ENCODE results near the gene RESF1. TPM values are rescaled to one million over a fixed set of nuclear protein-coding genes. Genes with fewer than 3 reads are reported as not detected.
A peak's percentile ranks its signal among the peaks of the same experiment; 100 is the strongest.
"Not testable (repeated sequence)": the region's sequence is repeated elsewhere in the genome, so short reads cannot be mapped to it uniquely, and the experiment has no call there.

RESF1 gene
- total RNA-seq: 24.8 TPM
- long read RNA-seq, partial matches to known transcripts: 2 of 6 reads
- long read RNA-seq, other reads (novel, unspliced or antisense): 4 of 6 reads

GRCh38 chr12:31959161-31959700, at the start of gene RESF1:
RESF1 (plus strand) TSS chr12:31959415; CDS start chr12:31980956, 21,541 bp downstream.
- intact Hi-C loops (cut with micrococcal nuclease): loop anchor here (10.0 kb wide), 1 partner anchor 224 kb away; no protein-coding TSS in a partner anchor
- peak; percentile 94 for DNase-seq
- ATAC-seq: peak; percentile 99

- no peak for DNase-seq
- ATAC-seq: no peak
- intact Hi-C loops (cut with micrococcal nuclease): no loop called here
These were observed 44.3 kb upstream of the RESF1 start for GRCh38 chr12:31914927-31915326.

GRCh38 chr12:31915446-31915845, 43.8 kb upstream of the RESF1 start:
- ATAC-seq: no peak
- intact Hi-C loops (cut with micrococcal nuclease): no loop called here
- DNase-seq: no peak

- intact Hi-C loops (cut with micrococcal nuclease): no loop called here
- DNase-seq (no peak), ATAC-seq (no peak)
These were observed 36.7 kb upstream of the RESF1 start for GRCh38 chr12:31922341-31923062.

- ATAC-seq (no peak), DNase-seq (no peak)
- intact Hi-C loops (cut with micrococcal nuclease): no loop called here
These were observed 36.2 kb upstream of the RESF1 start for GRCh38 chr12:31923063-31923412.

- DNase-seq (no peak), ATAC-seq (no peak)
- intact Hi-C loops (cut with micrococcal nuclease): no loop called here
These were observed 30.8 kb upstream of the RESF1 start for GRCh38 chr12:31928246-31929026.

- intact Hi-C loops (cut with micrococcal nuclease): no loop called here
- DNase-seq (no peak), ATAC-seq (no peak)
These were observed 30.1 kb upstream of the RESF1 start for GRCh38 chr12:31929027-31929526.

GRCh38 chr12:31931796-31932715, 27.2 kb upstream of the RESF1 start:
- DNase-seq: no peak
- intact Hi-C loops (cut with micrococcal nuclease): no loop called here
- ATAC-seq: no peak

- ATAC-seq (no peak), DNase-seq (no peak)
- intact Hi-C loops (cut with micrococcal nuclease): no loop called here
These were observed 14.9 kb upstream of the RESF1 start for GRCh38 chr12:31944299-31944698.

GRCh38 chr12:31947971-31948370, 11.2 kb upstream of the RESF1 start:
- ATAC-seq (no peak), DNase-seq (no peak)
- intact Hi-C loops (cut with micrococcal nuclease): no loop called here

GRCh38 chr12:31948697-31949359, 10.4 kb upstream of the RESF1 start:
- intact Hi-C loops (cut with micrococcal nuclease); DNase-seq; ATAC-seq: not testable (repeated sequence)

GRCh38 chr12:31950088-31950487, 9.1 kb upstream of the RESF1 start:
- no peak for DNase-seq
- intact Hi-C loops (cut with micrococcal nuclease): loop anchor here (10.0 kb wide), 1 partner anchor 215 kb away; no protein-coding TSS in a partner anchor
- ATAC-seq: no peak

GRCh38 chr12:31950492-31950891, 8.7 kb upstream of the RESF1 start:
- ATAC-seq (no peak), DNase-seq (no peak)
- intact Hi-C loops (cut with micrococcal nuclease): loop anchor here (10.0 kb wide), 1 partner anchor 216 kb away; no protein-coding TSS in a partner anchor

GRCh38 chr12:31951008-31951407, 8.2 kb upstream of the RESF1 start:
- no peak for ATAC-seq
- no peak for DNase-seq
- intact Hi-C loops (cut with micrococcal nuclease): loop anchor here (10.0 kb wide), 1 partner anchor 216 kb away; no protein-coding TSS in a partner anchor

- ATAC-seq (no peak), DNase-seq (no peak)
- intact Hi-C loops (cut with micrococcal nuclease): loop anchor here (10.0 kb wide), 1 partner anchor 217 kb away; no protein-coding TSS in a partner anchor
These were observed 7.3 kb upstream of the RESF1 start for GRCh38 chr12:31951939-31952338.

GRCh38 chr12:31952418-31952817, 6.8 kb upstream of the RESF1 start:
- no peak for ATAC-seq
- no peak for DNase-seq
- intact Hi-C loops (cut with micrococcal nuclease): loop anchor here (10.0 kb wide), 1 partner anchor 218 kb away; no protein-coding TSS in a partner anchor

- no peak for DNase-seq
- no peak for ATAC-seq
- intact Hi-C loops (cut with micrococcal nuclease): loop anchor here (10.0 kb wide), 1 partner anchor 220 kb away; no protein-coding TSS in a partner anchor
These were observed 4.0 kb upstream of the RESF1 start for GRCh38 chr12:31954925-31955858.

Data from left ventricle myocardium superior (tissue), 1 donor.